HEK293T (cell line): Measurements from ENCODE around the gene CAMK2B.

Experiments used
- CTCF ChIA-PET: fragments of 350-600 bp; formaldehyde crosslinking; extraction: SDS; loops from one replicate; lab custom pipeline; 2021; ENCODE audit warnings: antibody characterized with exemption, inconsistent platforms; lab: Yijun Ruan, JAX
- POLR2A ChIA-PET: fragments of 350-600 bp; formaldehyde crosslinking; extraction: SDS; loops from one replicate; lab custom pipeline; 2020; ENCODE audit warnings: antibody characterized with exemption, inconsistent platforms; lab: Yijun Ruan, JAX
- DNase-seq: peaks from one replicate; pipeline ENCODE4 v3.0.0; 2012; ENCODE audit warnings: mixed read lengths; ENCODE audit errors: extremely low spot score
- ARNT ChIP-seq: fragments of 450-650 bp; IDR thresholded peaks from 2 replicates; pipeline ENCODE4 v1.6.1; 2017; ENCODE audit warnings: mild to moderate bottlenecking
- BHLHE40 ChIP-seq: fragments of 450-650 bp; IDR thresholded peaks from 2 replicates; pipeline ENCODE4 v1.6.1; 2016; ENCODE audit warnings: mild to moderate bottlenecking, moderate library complexity, borderline replicate concordance
- CTBP1 ChIP-seq: fragments of 450-650 bp; IDR thresholded peaks from 2 replicates; pipeline ENCODE4 v1.6.1; 2016; ENCODE audit warnings: borderline replicate concordance
- ELF4 ChIP-seq: fragments of 450-650 bp; IDR thresholded peaks from 2 replicates; pipeline ENCODE4 v1.6.1; 2017; ENCODE audit warnings: antibody characterized with exemption
- FOXA1 ChIP-seq: fragments of 450-650 bp; IDR thresholded peaks from 2 replicates; pipeline ENCODE4 v1.6.1; 2016; ENCODE audit warnings: mild to moderate bottlenecking
- FOXK2 ChIP-seq: fragments of 450-650 bp; IDR thresholded peaks from 2 replicates; pipeline ENCODE4 v1.6.1; 2016; ENCODE audit warnings: mild to moderate bottlenecking
- FOXM1 ChIP-seq: fragments of 450-650 bp; IDR thresholded peaks from 2 replicates; pipeline ENCODE4 v1.6.1; 2017; ENCODE audit warnings: mild to moderate bottlenecking, borderline replicate concordance
- HDGF ChIP-seq: fragments of 450-650 bp; IDR thresholded peaks from 2 replicates; pipeline ENCODE4 v1.6.1; 2017; ENCODE audit warnings: antibody characterized with exemption, borderline replicate concordance
- L3MBTL2 ChIP-seq: fragments of 450-650 bp; conservative IDR thresholded peaks from 2 replicates; pipeline ENCODE4 v1.6.1; 2016; ENCODE audit warnings: mild to moderate bottlenecking
- LEF1 ChIP-seq: fragments of 450-650 bp; IDR thresholded peaks from 2 replicates; pipeline ENCODE4 v1.6.1; 2017; ENCODE audit warnings: mild to moderate bottlenecking, borderline replicate concordance
- NFRKB ChIP-seq: fragments of 450-650 bp; IDR thresholded peaks from 2 replicates; pipeline ENCODE4 v1.6.1; 2016; ENCODE audit warnings: mild to moderate bottlenecking, moderate library complexity
- SP1 ChIP-seq: fragments of 450-650 bp; IDR thresholded peaks from 2 replicates; pipeline ENCODE4 v1.6.1; 2017
- SUZ12 ChIP-seq: fragments of 450-650 bp; IDR thresholded peaks from 2 replicates; pipeline ENCODE4 v1.6.1; 2016; ENCODE audit warnings: mild to moderate bottlenecking
- TARDBP ChIP-seq: fragments of 450-650 bp; IDR thresholded peaks from 2 replicates; pipeline ENCODE4 v1.6.1; 2016
- ZNF384 ChIP-seq: fragments of 450-650 bp; IDR thresholded peaks from 2 replicates; pipeline ENCODE4 v1.6.1; 2016
- TF ChIP-seq, protein P1 (sequence below): fragments of 450-650 bp; IDR thresholded peaks from 2 replicates; pipeline ENCODE4 v1.6.1; 2016

Gene CAMK2B

DNA sequence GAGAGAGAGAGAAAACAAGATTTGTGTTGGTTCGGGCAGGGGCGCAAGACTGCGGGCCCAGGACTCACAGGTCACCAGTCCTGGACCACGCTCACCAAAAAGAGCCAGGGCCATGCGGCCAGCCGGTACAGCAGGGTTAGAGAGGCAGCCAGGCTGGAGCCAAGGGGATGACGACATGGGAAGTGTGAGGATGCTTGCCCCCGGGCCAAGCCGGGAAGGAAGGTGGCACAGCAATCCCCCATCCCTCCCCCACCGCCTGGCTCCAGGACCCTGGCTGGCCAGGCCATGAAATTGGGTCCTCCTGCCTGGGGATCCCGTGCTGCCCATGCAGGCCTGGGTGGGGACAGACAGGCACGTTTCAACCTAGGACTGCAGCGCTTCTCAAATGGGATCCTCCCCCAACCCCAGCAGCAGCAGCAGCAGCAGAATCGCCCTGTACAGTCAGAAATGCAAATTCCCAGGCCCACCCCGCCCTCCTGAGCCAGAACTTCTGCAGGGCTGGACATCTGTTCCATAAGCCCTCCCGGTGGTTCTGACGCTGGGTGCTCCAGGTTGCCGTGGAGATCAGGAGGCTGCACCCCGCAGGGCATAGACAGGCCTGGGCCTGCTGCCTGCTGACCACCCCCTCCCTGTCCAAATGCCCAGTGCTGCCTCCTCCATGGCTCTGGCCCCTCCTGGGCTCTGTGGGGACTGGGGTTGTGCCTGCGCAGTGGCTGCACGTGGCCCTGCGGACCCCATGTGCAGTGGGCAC, 89.6 kb downstream of the CAMK2B start:
- DNase-seq: no peak
- TF ChIP-seq ZNF384 (no peak), LEF1 (no peak), TARDBP (no peak), SP1 (no peak), NFRKB (no peak), FOXA1 (no peak), BHLHE40 (no peak), HDGF (no peak), ARNT (no peak), FOXK2 (no peak), CTBP1 (no peak), L3MBTL2 (no peak), ELF4 (no peak), FOXM1 (no peak), SUZ12 (no peak)
- TF ChIP-seq, protein P1, sequence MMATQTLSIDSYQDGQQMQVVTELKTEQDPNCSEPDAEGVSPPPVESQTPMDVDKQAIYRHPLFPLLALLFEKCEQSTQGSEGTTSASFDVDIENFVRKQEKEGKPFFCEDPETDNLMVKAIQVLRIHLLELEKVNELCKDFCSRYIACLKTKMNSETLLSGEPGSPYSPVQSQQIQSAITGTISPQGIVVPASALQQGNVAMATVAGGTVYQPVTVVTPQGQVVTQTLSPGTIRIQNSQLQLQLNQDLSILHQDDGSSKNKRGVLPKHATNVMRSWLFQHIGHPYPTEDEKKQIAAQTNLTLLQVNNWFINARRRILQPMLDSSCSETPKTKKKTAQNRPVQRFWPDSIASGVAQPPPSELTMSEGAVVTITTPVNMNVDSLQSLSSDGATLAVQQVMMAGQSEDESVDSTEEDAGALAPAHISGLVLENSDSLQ: no peak
- ChIA-PET CTCF (no interaction called here), POLR2A (no interaction called here)

DNA sequence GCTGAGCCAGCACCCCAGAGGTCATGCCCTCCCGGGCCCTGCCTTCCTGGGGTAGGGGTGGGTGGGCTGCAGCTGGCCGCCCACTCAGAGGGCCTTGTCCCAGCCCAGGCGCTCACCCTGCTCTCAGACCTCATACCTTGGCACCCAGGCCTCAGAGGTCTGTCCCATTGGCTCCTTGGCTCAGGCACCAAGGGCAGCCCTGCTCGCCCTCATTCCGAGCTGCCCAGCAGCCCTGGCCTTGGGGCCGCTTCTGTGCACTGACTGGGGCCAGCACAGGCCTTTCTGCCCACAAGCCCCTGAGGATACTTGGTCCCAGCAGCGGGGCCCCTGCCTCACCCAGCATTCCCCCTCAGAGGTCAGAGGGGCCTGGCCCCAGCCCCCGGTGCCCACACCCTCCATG, 90.3 kb downstream of the CAMK2B start:
- ChIA-PET CTCF (no interaction called here), POLR2A (no interaction called here)
- no peak for TF ChIP-seq BHLHE40
- TF ChIP-seq HDGF: no peak
- TF ChIP-seq SUZ12: no peak
- TF ChIP-seq ELF4: no peak
- no peak for TF ChIP-seq ARNT
- no peak for TF ChIP-seq CTBP1
- no peak for TF ChIP-seq NFRKB
- TF ChIP-seq, protein P1: no peak
- TF ChIP-seq SP1: no peak
- no peak for TF ChIP-seq L3MBTL2
- no peak for TF ChIP-seq LEF1
- no peak for TF ChIP-seq ZNF384
- no peak for TF ChIP-seq FOXM1
- TF ChIP-seq FOXA1: no peak
- no peak for TF ChIP-seq TARDBP
- no peak for TF ChIP-seq FOXK2
- DNase-seq: no peak

DNA sequence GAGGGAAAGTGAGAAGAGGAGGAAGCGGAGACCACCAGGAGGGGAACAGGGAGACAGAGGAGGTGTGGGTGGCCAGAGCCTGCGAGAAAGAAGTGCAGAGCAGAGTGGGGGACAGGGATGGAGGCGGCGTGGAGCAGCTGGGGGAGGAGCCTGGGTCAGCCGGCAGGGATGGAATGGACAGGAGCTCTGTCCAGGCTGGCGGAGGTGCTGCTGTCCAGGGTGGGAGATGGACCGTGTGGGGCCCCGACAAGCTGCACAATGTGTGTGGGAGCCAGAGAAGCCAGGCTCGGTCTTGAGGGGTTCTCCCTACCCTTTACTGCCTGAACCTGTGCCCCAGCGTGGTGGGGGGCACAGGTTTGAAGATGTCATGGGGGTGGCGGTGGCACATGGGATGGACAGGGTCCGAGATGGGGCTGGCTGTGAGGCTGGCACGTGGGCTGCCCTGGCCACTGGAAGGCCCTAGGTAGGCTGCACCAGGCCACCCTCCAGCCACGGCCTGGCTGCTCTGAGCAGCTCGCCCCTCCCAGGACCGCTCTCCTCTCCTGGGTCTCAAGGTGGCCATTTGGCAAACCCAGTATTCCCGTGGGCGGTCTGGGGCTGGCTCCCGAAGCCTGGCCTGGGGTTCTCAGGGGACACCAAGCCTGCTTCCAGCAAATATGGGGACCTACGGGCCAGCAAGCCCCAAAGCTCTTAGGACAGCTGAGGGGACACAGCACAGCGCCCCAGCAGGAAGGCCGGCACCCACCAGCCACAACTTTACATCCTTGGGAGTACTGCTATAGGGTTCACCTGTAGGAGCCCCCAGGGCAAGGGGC, 92.3 kb downstream of the CAMK2B start:
- POLR2A ChIA-PET: no interaction called here
- no peak for DNase-seq
- CTCF ChIA-PET: no interaction called here
- TF ChIP-seq ELF4: no peak
- TF ChIP-seq L3MBTL2: no peak
- no peak for TF ChIP-seq BHLHE40

DNA sequence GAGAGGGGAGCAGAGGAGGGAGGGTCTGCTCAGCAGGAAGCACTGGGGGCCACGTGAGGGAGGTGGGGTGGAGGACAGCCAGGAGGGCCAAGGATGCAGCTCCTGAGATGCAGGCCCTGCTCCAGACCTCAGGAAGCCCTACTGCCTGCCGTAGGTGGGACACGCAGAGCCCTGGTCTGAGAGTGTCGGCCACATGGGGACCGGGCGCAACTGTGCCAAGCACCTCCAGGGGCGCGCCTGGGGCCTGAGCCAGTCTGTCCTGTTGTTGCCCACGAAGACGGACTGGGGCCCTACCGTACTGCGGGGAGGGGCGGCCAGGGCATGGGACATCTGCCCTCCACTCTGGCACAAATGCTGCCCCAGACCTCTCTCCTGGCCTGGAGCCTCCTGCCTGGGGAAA, 93.0 kb downstream of the CAMK2B start:
- DNase-seq: no peak
- TF ChIP-seq SP1 (no peak), ZNF384 (no peak), NFRKB (no peak), ARNT (no peak), ELF4 (no peak)
- TF ChIP-seq, protein P1: no peak
- CTCF ChIA-PET: no interaction called here
- POLR2A ChIA-PET: no interaction called here

DNA sequence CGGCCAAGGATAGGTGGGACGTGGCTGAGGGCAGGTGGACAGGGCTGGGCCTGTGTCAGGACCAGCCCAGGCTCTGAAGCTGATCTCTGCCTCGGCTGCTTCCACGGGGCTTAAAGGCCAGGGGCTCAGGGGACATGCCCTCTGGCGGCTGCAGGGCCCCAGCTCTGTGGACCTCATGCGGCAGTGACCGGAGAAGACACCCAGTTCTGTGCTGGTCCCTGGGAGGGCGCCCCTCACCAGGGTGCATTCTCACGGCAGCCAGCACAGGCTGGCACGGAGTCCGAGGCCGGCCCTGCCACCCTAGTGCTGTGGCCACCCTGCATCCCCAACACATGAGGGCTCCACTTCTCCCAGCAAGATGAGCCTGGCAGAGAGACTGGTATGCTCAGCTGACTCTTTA, 94.3 kb downstream of the CAMK2B start:
- CTCF ChIA-PET: no interaction called here
- POLR2A ChIA-PET: no interaction called here
- no peak for DNase-seq
- TF ChIP-seq BHLHE40: no peak
- TF ChIP-seq HDGF: no peak
- no peak for TF ChIP-seq SUZ12
- TF ChIP-seq ZNF384: no peak
- TF ChIP-seq SP1: no peak
- TF ChIP-seq CTBP1: no peak
- TF ChIP-seq L3MBTL2: no peak

DNA sequence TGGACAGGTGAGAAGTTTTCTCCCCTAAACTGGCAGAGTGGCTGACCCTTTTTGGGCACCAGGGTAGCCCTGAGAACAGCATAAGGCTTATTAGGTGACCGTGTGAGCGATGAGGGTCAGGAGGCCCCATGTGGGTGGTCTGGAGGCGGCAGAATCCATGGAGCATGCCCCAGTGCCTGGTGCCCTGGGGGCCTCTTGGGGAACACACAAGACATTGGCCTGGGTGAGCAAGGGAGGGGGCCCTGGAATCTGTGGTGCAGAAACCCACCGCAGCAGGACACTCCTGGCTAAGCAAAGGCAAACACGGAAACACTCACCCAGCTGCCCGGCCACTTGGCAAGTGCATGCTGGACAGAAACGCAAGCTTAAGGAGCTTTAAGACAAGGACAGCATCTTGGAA, 95.1 kb downstream of the CAMK2B start:
- no peak for DNase-seq
- ChIA-PET POLR2A (no interaction called here), CTCF (no interaction called here)
- no peak for TF ChIP-seq ZNF384
- TF ChIP-seq FOXA1: no peak
- no peak for TF ChIP-seq TARDBP
- no peak for TF ChIP-seq CTBP1
- no peak for TF ChIP-seq NFRKB
- TF ChIP-seq BHLHE40: no peak
- no peak for TF ChIP-seq LEF1
- TF ChIP-seq ARNT: no peak
- no peak for TF ChIP-seq FOXK2
- TF ChIP-seq, protein P1: no peak
